ENCODE results near the gene CEP44. TPM values are rescaled to one million over a fixed set of nuclear protein-coding genes. Genes with fewer than 3 reads are reported as not detected.

Gene CEP44
- polyA plus RNA-seq, 1 donor (not counting 4 experiments of a cell fraction or from before 2014, with no cell fraction given): 8.0 TPM

DNA sequence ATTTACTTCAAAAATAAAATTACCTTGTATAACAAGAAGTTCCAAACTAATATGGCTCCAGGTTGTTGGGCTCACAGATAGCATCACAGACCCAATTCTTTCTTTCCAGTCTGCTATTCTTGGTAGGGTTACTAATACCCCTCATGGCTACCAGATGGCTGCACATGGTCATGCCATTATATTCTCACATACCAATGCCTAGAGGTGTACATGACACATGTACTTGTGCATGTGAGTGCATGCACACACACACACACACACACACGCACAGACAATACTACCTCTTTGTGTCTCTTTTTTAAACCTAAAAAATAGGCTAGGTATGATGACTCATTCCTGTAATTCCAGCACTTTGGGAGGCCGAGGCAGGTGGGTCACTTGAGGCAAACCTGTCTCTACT lies 31.3 kb upstream of the CEP44 start:
- Histone ChIP-seq H3K4me2 (ENCODE audit: control insufficient read depth, extremely low read depth, insufficient read depth, low read depth, low read length) (no peak overlapping the region), H3K27me3 (ENCODE audit: control insufficient read depth, extremely low read depth, insufficient read depth, low read length) (no peaks in the 10 kb centered on the region), H3K27ac (ENCODE audit: control insufficient read depth, insufficient read depth, low read length) (no peak overlapping the region), H3K36me3 (ENCODE audit: control insufficient read depth in 2 of 2, extremely low read depth in 1 of 2, insufficient read depth in 2 of 2, low read length in 2 of 2) (no peaks in the 10 kb centered on the region), H3K4me3 (ENCODE audit: control insufficient read depth in 2 of 3, extremely low read depth in 1 of 3, insufficient read depth in 2 of 3, low read depth in 1 of 3, low read length in 3 of 3) (no peak overlapping the region), H3K9me3 (ENCODE audit: control insufficient read depth, low read depth, low read length) (no peaks in the 10 kb centered on the region), H2AFZ (ENCODE audit: control insufficient read depth, low read length) (no peak overlapping the region), H3K9ac (ENCODE audit: control insufficient read depth, extremely low read depth, insufficient read depth, low read length) (no peak overlapping the region), H3K79me2 (ENCODE audit: control insufficient read depth, insufficient read depth, low read length) (no peaks in the 10 kb centered on the region), H3K4me1 (ENCODE audit: control insufficient read depth, extremely low read depth, insufficient read depth, low read length) (no peaks in the 10 kb centered on the region), H4K20me1 (ENCODE audit: control insufficient read depth, extremely low read depth, insufficient read depth, low read length) (no peaks in the 10 kb centered on the region), H3K9me1 (ENCODE audit: control insufficient read depth, extremely low read depth, insufficient read depth, low read length) (no peaks in the 10 kb centered on the region)
- peak; percentile 23 for DNase-seq (ENCODE audit: low read depth, low spot score)
- FAIRE-seq: no peak
- dilution Hi-C loops (cut with MboI; ENCODE audit: extremely low pct_ligation_motif_present, low sequenced_read_pairs): no loop called here
- TF ChIP-seq, protein P1, sequence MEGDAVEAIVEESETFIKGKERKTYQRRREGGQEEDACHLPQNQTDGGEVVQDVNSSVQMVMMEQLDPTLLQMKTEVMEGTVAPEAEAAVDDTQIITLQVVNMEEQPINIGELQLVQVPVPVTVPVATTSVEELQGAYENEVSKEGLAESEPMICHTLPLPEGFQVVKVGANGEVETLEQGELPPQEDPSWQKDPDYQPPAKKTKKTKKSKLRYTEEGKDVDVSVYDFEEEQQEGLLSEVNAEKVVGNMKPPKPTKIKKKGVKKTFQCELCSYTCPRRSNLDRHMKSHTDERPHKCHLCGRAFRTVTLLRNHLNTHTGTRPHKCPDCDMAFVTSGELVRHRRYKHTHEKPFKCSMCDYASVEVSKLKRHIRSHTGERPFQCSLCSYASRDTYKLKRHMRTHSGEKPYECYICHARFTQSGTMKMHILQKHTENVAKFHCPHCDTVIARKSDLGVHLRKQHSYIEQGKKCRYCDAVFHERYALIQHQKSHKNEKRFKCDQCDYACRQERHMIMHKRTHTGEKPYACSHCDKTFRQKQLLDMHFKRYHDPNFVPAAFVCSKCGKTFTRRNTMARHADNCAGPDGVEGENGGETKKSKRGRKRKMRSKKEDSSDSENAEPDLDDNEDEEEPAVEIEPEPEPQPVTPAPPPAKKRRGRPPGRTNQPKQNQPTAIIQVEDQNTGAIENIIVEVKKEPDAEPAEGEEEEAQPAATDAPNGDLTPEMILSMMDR (optimal IDR thresholded peaks at IDR 0.05 in 1 of 3, IDR thresholded peaks at IDR 0.05 in 1 of 3, conservative IDR thresholded peaks at IDR 0.05 in 1 of 3; ENCODE audit: extremely low read depth in 1 of 3, insufficient read depth in 2 of 3, low read length in 3 of 3): no peak
- no peak for TF ChIP-seq EZH2 (IDR thresholded peaks at IDR 0.05; ENCODE audit: low read length)

GRCh38 chr4:174254613-174255012 lies 29.1 kb upstream of the CEP44 start:
- no peak overlapping the region for H2AFZ ChIP-seq (ENCODE audit: control insufficient read depth, low read length)
- dilution Hi-C loops (cut with MboI; ENCODE audit: extremely low pct_ligation_motif_present, low sequenced_read_pairs): no loop called here
- H3K27ac ChIP-seq (ENCODE audit: control insufficient read depth, insufficient read depth, low read length): no peak overlapping the region
- H3K4me1 ChIP-seq (ENCODE audit: control insufficient read depth, extremely low read depth, insufficient read depth, low read length): no peaks in the 10 kb centered on the region
- H3K36me3 ChIP-seq (ENCODE audit: control insufficient read depth in 2 of 2, extremely low read depth in 1 of 2, insufficient read depth in 2 of 2, low read length in 2 of 2): no peaks in the 10 kb centered on the region
- no peaks in the 10 kb centered on the region for H4K20me1 ChIP-seq (ENCODE audit: control insufficient read depth, extremely low read depth, insufficient read depth, low read length)
- H3K27me3 ChIP-seq (ENCODE audit: control insufficient read depth, extremely low read depth, insufficient read depth, low read length): no peaks in the 10 kb centered on the region
- TF ChIP-seq EZH2 (IDR thresholded peaks at IDR 0.05; ENCODE audit: low read length): no peak
- TF ChIP-seq, protein P1 (optimal IDR thresholded peaks at IDR 0.05 in 1 of 3, IDR thresholded peaks at IDR 0.05 in 1 of 3, conservative IDR thresholded peaks at IDR 0.05 in 1 of 3; ENCODE audit: extremely low read depth in 1 of 3, insufficient read depth in 2 of 3, low read length in 3 of 3): no peak
- no peak overlapping the region for H3K9ac ChIP-seq (ENCODE audit: control insufficient read depth, extremely low read depth, insufficient read depth, low read length)
- H3K9me3 ChIP-seq (ENCODE audit: control insufficient read depth, low read depth, low read length): no peaks in the 10 kb centered on the region
- FAIRE-seq: no peak
- no peak for DNase-seq (ENCODE audit: low read depth, low spot score)
- no peak overlapping the region for H3K4me3 ChIP-seq (ENCODE audit: control insufficient read depth in 2 of 3, extremely low read depth in 1 of 3, insufficient read depth in 2 of 3, low read depth in 1 of 3, low read length in 3 of 3)
- no peak overlapping the region for H3K4me2 ChIP-seq (ENCODE audit: control insufficient read depth, extremely low read depth, insufficient read depth, low read depth, low read length)
- H3K79me2 ChIP-seq (ENCODE audit: control insufficient read depth, insufficient read depth, low read length): no peaks in the 10 kb centered on the region
- no peaks in the 10 kb centered on the region for H3K9me1 ChIP-seq (ENCODE audit: control insufficient read depth, extremely low read depth, insufficient read depth, low read length)
